Measurements from ENCODE around the gene MACROD2.

MACROD2 gene

GRCh38 chr20:14885661-14886060, 890.3 kb downstream of the MACROD2 start (continued):
- TF ChIP-seq ZBTB11 (tag by site-specific recombination; conservative IDR thresholded peaks at IDR 0.05; ENCODE audit: low read depth) (no peak), ZNF521 (tag by site-specific recombination; IDR thresholded peaks at IDR 0.05) (no peak), SCRT2 (tag by site-specific recombination; IDR thresholded peaks at IDR 0.05) (no peak), ZNF707 (tag by site-specific recombination; IDR thresholded peaks at IDR 0.05) (no peak), FEZF1 (tag by site-specific recombination; IDR thresholded peaks at IDR 0.05) (no peak), SETDB1 (IDR thresholded peaks at IDR 0.05; ENCODE audit: insufficient read length, low read length) (no peak), ZNF391 (tag by site-specific recombination; IDR thresholded peaks at IDR 0.05; ENCODE audit: borderline replicate concordance, low read depth) (no peak), ZNF302 (tag by site-specific recombination; IDR thresholded peaks at IDR 0.05; ENCODE audit: low read depth) (no peak), ZNF175 (tag by site-specific recombination; IDR thresholded peaks at IDR 0.05) (no peak), ZNF76 (tag by site-specific recombination; IDR thresholded peaks at IDR 0.05; ENCODE audit: borderline replicate concordance, low read depth) (no peak), ZNF639 (tag by site-specific recombination; IDR thresholded peaks at IDR 0.05) (no peak), ZNF555 (tag by site-specific recombination; conservative IDR thresholded peaks at IDR 0.05) (no peak), ZNF561 (tag by site-specific recombination; IDR thresholded peaks at IDR 0.05; ENCODE audit: borderline replicate concordance) (no peak)

GRCh38 chr20:14888134-14888533, 892.8 kb downstream of the MACROD2 start:
- CTCF ChIA-PET: no interaction called here
- no peaks in the 10 kb centered on the region for H3K4me1 ChIP-seq (ENCODE audit: control insufficient read depth, insufficient read depth, low read length)
- POLR2A ChIA-PET: no interaction called here
- no peaks in the 10 kb centered on the region for H3K9me3 ChIP-seq (ENCODE audit: control insufficient read depth, insufficient read depth, low read depth, low read length)
- TF ChIP-seq ZNF560 (tag by site-specific recombination; IDR thresholded peaks at IDR 0.05; ENCODE audit: borderline replicate concordance): no peak
- TF ChIP-seq MZF1 (tag by site-specific recombination; IDR thresholded peaks at IDR 0.05; ENCODE audit: borderline replicate concordance): no peak
- TF ChIP-seq ZNF354C (tag by site-specific recombination; IDR thresholded peaks at IDR 0.05; ENCODE audit: borderline replicate concordance, low read depth): no peak
- TF ChIP-seq, protein P1, sequence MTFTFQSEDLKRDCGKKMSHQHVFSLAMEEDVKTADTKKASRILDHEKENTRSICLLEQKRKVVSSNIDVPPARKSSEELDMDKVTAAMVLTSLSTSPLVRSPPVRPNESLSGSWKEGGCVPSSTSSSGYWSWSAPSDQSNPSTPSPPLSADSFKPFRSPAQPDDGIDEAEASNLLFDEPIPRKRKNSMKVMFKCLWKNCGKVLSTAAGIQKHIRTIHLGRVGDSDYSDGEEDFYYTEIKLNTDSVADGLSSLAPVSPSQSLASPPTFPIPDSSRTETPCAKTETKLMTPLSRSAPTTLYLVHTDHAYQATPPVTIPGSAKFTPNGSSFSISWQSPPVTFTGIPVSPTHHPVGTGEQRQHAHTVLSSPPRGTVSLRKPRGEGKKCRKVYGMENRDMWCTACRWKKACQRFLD (tag by site-specific recombination; IDR thresholded peaks at IDR 0.05): no peak
- TF ChIP-seq ZNF169 (tag by site-specific recombination; IDR thresholded peaks at IDR 0.05): no peak
- TF ChIP-seq IKZF3 (tag by site-specific recombination; IDR thresholded peaks at IDR 0.05): no peak
- TF ChIP-seq, protein P2, sequence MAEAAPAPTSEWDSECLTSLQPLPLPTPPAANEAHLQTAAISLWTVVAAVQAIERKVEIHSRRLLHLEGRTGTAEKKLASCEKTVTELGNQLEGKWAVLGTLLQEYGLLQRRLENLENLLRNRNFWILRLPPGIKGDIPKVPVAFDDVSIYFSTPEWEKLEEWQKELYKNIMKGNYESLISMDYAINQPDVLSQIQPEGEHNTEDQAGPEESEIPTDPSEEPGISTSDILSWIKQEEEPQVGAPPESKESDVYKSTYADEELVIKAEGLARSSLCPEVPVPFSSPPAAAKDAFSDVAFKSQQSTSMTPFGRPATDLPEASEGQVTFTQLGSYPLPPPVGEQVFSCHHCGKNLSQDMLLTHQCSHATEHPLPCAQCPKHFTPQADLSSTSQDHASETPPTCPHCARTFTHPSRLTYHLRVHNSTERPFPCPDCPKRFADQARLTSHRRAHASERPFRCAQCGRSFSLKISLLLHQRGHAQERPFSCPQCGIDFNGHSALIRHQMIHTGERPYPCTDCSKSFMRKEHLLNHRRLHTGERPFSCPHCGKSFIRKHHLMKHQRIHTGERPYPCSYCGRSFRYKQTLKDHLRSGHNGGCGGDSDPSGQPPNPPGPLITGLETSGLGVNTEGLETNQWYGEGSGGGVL (tag by site-specific recombination; IDR thresholded peaks at IDR 0.05): no peak
- TF ChIP-seq ZBTB48 (tag by site-specific recombination; IDR thresholded peaks at IDR 0.05): no peak
- no peak for TF ChIP-seq REPIN1 (tag by site-specific recombination; IDR thresholded peaks at IDR 0.05; ENCODE audit: low read depth)
- TF ChIP-seq, protein P3, sequence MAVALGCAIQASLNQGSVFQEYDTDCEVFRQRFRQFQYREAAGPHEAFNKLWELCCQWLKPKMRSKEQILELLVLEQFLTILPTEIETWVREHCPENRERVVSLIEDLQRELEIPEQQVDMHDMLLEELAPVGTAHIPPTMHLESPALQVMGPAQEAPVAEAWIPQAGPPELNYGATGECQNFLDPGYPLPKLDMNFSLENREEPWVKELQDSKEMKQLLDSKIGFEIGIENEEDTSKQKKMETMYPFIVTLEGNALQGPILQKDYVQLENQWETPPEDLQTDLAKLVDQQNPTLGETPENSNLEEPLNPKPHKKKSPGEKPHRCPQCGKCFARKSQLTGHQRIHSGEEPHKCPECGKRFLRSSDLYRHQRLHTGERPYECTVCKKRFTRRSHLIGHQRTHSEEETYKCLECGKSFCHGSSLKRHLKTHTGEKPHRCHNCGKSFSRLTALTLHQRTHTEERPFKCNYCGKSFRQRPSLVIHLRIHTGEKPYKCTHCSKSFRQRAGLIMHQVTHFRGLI (tag by site-specific recombination; IDR thresholded peaks at IDR 0.05): no peak
- TF ChIP-seq ZNF155 (tag by site-specific recombination; IDR thresholded peaks at IDR 0.05): no peak
- no peak for TF ChIP-seq ZNF596 (tag by site-specific recombination; IDR thresholded peaks at IDR 0.05)
- TF ChIP-seq ZNF660 (tag by site-specific recombination; IDR thresholded peaks at IDR 0.05): no peak
- TF ChIP-seq ZNF600 (tag by site-specific recombination; IDR thresholded peaks at IDR 0.05): no peak
- H3K27ac ChIP-seq (ENCODE audit: extremely low read depth, low read depth, low read length): no peak overlapping the region
- no peak overlapping the region for H3K4me3 ChIP-seq (ENCODE audit: low read depth, low read length)
- H3K36me3 ChIP-seq (ENCODE audit: control insufficient read depth in 2 of 2, insufficient read depth in 1 of 2, low read length in 2 of 2): no peaks in the 10 kb centered on the region
